NCI-H446 treated with DMSO at 0.1 percent for 48 hours (cell line): ENCODE measurements around the gene DLG2.
"Not testable (repeated sequence)": the region's sequence is repeated elsewhere in the genome, so short reads cannot be mapped to it uniquely, and the experiment has no call there.

Experiments used
- DNase-seq: peaks from one replicate; lab custom pipeline; 2025; lab: John Stamatoyannopoulos, UW

Gene DLG2

GRCh38 chr11:83455356-83455755 lies 2171.8 kb downstream of the DLG2 start:
- DNase-seq: no peak

- no peak for DNase-seq
Measured at GRCh38 chr11:83454674-83455073, 2172.5 kb downstream of the DLG2 start.

- no peak for DNase-seq
Measured at GRCh38 chr11:83449338-83449913, 2177.7 kb downstream of the DLG2 start.

GRCh38 chr11:83448686-83449085 lies 2178.5 kb downstream of the DLG2 start:
- DNase-seq: no peak

GRCh38 chr11:83443880-83444279 lies 2183.3 kb downstream of the DLG2 start:
- not testable (repeated sequence) for DNase-seq

GRCh38 chr11:83441601-83442000 lies 2185.5 kb downstream of the DLG2 start:
- no peak for DNase-seq

GRCh38 chr11:83441171-83441570 lies 2186.0 kb downstream of the DLG2 start:
- DNase-seq: no peak

GRCh38 chr11:83438438-83438837 lies 2188.7 kb downstream of the DLG2 start:
- DNase-seq: no peak

- no peak for DNase-seq
Measured at GRCh38 chr11:83437939-83438338, 2189.2 kb downstream of the DLG2 start.

GRCh38 chr11:83436855-83437254 lies 2190.3 kb downstream of the DLG2 start:
- DNase-seq: no peak

GRCh38 chr11:83434812-83435211 lies 2192.3 kb downstream of the DLG2 start:
- DNase-seq: not testable (repeated sequence)

- DNase-seq: no peak
Measured at GRCh38 chr11:83427943-83428342, 2199.2 kb downstream of the DLG2 start.

GRCh38 chr11:83427501-83427900 lies 2199.6 kb downstream of the DLG2 start:
- DNase-seq: no peak

- DNase-seq: no peak
Measured at GRCh38 chr11:83425137-83425466, 2202.0 kb downstream of the DLG2 start.

GRCh38 chr11:83424376-83425136 lies 2202.6 kb downstream of the DLG2 start:
- no peak for DNase-seq

- DNase-seq: not testable (repeated sequence)
Measured at GRCh38 chr11:83422641-83423040, 2204.5 kb downstream of the DLG2 start.

GRCh38 chr11:83410605-83411565 lies 2216.3 kb downstream of the DLG2 start:
- DNase-seq: no peak

GRCh38 chr11:83409891-83410290 lies 2217.3 kb downstream of the DLG2 start:
- no peak for DNase-seq

GRCh38 chr11:83409476-83409875 lies 2217.7 kb downstream of the DLG2 start:
- no peak for DNase-seq

GRCh38 chr11:83408946-83409345 lies 2218.2 kb downstream of the DLG2 start:
- no peak for DNase-seq
